HL-60/S4 treated with phorbol 12-myristate 13-acetate at 8.2 ng/mL for 4 days and 3 days (cell line): ENCODE data around the gene SNX22.
"Not testable (repeated sequence)": the region's sequence is repeated elsewhere in the genome, so short reads cannot be mapped to it uniquely, and the experiment has no call there.

Experiments
- in situ Hi-C: fragments of 300-500 bp; cut with MboI; formaldehyde crosslinking; loops from 2 replicates; pipeline ENCODE4 v1.15.0; 2022; ENCODE audit warnings: low sequenced_read_pairs

Gene SNX22

DNA sequence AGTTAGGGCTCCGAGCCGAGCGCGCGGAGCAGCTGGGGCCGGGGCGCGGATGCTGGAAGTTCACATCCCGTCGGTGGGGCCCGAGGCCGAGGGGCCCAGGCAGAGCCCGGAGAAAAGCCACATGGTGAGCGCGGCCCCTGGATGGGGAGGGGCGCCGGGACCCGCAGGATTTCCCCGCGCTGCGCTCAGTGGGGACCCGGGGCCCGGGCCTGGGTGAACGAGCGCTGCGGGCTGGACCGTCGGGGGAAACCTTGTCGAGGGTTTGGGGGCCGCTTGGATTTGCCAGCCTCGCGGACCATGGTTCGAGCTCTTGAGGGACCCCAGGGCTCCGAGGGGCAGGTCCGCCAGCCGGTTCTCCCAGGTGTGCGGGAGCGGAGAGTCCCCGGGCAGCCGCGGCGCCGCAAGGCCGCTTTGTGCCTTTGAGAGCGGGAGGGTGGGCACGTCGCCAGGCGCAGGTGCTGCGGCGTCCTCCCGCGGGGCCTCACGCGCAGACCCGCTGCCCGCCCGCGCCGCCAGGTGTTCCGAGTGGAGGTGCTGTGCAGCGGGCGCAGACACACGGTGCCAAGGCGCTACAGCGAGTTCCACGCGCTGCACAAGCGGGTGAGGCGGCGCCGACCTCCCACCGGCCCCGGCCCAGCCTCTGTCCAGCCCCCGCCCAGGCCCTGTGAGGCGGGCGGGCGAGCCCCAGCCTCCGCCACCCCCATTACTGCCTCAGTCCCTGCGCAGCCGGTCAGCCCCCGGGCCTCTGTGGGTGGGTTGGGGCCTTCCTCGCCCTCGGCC is at the start of gene SNX22:
Gene SNX22 (plus strand): TSS at position 5 of the 780 bp plus-strand sequence. CDS start 45 bp downstream, at position 50.
- in situ Hi-C loops = no loop called here

DNA sequence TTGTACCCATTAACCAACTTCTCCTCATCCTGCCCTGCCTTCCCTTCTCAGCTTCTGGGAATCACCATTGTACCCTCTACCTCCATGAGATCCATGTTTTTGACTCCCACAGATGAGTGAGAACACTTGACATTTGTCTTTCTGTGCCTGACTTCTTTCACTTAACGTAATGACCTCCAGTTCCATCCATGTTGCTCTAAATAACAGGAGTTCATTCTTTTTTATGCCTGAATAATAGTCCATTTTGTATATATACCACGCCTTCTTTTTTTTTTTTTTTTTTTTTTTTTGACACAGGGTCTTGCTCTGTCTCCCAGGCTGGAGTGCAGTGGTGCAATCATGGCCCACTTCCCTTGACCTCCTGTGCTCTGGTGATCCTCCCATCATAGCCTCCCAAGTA is 49.0 kb upstream of the SNX22 start:
- in situ Hi-C loops = no loop called here

DNA sequence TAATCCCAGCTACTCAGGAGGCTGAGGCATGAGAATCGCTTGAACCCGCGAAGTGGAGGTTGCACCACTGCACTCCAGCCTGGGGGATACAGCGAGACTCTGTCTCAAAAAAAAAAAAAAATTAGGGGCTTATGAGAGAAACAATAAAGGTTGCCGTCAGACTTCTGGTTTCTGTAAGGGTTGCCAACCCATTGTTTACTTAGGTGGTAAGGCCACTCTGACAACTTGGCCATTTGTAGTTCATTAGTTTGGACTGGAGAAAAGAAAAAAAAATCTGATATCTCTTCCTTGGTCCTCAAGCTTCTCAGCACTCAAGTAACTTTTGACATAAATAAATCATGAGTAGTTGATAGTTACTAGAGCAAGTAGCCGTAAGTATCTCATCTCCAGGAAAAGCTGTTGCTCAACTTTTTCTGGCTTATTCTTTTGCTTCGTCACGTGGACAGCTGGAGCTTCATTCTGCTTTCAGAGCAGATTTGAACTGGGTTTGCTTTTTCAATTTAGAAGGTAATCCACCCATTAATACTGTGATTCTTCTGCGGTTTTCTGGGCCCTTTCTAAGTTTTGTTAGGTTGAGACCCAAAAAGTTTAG is 46.3 kb upstream of the SNX22 start:
- in situ Hi-C loops = no loop called here

DNA sequence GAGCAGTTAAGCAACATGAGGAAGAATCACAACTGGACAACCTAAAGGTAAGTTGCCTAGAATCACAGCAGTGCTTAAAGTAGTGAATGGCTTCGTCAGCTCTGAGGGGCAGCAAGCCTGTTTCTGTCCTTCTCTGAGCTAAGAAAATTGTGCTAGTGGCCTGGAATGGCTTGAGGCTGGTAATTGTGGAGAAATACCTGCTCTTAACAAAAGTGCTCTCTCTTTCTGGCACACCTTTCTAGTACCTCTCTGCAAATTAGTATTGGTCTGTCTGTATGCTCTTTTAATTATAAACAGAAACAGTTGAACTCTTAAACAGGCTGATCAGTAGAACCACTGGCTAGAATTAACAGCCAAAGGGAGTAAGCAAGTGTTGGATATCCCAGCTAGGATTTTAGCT is 44.2 kb upstream of the SNX22 start:
- in situ Hi-C loops = no loop called here

DNA sequence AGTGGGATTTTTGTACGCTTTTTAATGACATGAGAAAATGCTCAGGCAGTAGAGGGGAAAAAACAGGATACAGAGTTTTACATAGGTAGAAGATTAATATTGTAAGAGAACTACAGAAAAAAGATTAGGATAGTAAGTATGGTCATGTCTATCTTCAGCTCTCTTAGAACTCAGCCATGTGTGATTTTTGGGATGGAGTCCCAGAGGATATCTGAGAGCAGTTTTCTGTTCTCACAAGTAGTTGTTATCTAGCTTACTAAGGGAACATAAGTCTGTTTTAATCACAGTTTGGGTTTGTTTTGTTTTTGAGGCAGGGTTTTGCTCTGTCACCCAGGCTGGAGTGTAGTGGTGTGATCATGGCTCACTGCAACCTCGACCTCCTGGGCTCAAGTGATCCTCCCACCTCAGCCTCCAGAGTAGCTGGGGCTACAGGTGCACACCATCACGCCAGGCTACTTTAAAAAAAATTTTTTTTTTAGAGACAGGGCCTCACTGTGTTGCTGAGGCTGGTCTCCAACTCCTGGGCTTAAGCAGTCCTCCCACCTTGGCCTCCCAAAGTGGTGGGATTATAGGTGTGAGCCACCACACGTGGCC is 41.3 kb upstream of the SNX22 start:
- in situ Hi-C loops = not testable (repeated sequence)

DNA sequence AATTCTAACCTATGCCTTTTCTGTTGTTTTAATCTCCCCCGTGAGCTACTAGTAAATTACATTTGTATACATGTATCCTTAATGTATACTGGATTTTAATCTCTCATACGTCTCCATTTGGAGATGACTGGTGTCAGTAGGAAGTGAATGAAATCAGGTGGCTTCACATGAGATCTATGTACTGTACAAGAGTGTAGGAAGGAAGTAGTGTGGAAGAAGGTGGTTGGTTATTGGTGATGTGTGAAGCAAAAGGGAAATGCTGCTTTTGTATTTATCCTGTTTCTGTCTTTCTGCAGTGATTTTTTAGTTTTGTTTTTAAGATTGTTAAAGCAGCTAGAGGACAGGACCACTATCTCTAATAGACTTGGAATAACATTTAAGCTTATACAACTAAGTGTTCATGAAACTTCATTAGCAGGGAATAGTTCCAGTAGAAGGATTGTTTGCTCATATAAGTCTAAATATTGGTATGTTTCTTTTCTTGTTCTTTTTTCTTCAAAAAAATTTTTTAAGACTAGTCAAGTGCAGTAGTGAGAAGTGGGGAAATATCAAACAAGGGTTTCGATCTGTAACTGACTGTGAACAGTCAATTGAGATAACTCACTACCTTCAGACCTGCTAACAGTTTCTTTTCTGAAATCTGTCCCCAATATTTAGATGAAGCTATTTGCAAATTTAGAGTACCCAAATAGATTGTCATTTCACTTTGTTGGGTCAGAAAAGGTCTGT is 40.4 kb upstream of the SNX22 start:
- in situ Hi-C loops = no loop called here

DNA sequence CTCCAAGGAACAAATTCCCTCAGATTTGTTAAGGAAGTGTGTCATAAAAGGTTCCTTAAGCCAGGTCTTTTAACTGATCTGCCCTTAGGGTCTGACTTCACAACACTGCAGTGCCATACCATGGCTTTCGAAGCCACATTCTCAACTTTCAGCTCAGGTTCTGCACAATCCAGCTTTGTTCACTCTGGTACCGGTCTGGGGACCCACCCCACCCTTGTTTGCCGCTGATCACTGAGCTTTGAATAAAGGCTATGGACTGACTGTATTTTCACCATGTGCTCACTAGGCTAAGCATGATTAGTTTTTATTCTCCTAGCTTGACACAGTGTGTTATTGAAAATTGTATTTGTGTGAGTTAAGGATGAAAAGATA is 39.9 kb upstream of the SNX22 start:
- in situ Hi-C loops = no loop called here

DNA sequence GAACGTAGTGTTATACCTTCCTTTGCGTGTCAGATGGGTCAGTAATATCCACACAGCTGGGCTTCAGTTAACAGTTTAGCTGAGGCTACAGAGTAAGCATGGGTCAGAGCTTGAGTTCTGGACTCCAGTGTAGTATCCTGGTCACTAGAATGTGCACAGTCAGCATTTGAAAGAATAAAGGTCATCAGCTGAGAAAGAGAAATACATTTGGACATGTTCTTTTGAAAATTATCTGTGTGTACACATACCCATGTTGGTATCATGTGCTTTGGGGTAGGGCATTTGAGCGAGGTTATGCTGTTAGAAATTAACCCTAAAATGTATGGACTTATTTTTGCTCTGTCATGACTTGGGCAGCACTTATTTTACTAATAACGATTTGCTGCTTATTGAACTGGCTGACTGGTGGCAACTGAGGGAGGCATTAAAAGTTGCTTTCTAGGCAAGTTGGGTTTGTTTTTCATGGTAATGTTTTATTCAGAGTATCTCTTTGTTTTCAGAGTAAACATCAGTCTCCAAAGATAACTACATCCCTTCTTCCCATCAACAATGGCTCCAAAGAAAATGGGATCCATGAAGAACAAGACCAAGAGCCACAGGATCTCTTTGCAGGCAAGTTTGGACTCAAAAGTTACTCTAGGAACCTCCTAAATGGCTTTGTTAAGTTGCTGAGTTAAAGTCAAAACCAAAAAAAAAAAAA is 39.3 kb upstream of the SNX22 start:
- in situ Hi-C loops = no loop called here

DNA sequence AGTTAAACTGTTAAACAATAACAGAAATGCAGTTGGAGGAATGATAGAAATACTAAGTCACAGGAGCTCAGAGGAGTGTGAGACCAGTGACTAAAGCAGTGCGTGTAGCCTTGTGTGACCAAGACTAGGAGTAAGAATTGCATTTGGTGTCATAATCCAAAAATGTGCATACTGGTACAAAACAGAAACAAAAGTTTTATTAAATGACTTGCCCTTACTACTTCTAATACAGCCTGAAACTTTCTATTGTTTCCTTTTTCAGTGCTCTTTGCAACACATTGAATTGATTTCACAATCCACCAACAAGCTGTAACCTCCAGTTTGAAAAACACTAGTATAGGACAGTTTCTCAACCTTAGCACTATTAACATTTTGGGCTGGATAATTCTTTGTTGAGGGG is 38.6 kb upstream of the SNX22 start:
- in situ Hi-C loops = no loop called here

DNA sequence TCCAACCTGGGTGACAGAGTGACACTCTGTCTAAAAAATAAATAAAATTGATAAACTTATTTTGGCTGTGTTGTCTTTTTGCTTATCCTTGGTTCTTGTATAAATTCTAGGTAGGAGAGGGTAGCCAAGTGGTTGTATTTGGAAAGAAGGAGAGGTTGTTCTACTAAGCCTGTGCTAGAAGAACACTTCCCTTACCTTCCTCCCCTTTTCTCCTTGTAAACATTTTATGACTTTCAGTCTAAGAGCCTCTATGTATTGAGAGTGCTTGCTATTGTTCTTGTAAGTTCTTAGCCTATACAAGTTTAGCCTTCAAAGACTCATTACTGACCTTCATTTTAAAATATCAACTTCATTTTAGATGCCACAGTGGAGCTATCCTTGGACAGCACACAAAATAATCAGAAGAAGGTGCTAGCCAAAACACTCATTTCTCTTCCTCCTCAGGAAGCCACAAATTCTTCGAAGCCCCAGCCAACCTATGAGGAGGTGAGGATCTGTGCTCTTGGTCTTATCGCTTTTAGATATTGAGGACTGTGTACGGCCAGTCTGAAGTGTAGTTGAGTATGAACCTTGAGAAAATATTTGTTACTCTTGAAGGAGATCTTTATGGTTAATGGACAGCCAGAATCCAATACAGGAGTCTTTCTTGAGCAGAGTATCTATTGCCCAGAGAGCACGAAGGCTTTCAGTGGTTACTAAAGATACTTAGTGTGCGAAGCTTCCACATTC is 33.6 kb upstream of the SNX22 start:
- in situ Hi-C loops = no loop called here

DNA sequence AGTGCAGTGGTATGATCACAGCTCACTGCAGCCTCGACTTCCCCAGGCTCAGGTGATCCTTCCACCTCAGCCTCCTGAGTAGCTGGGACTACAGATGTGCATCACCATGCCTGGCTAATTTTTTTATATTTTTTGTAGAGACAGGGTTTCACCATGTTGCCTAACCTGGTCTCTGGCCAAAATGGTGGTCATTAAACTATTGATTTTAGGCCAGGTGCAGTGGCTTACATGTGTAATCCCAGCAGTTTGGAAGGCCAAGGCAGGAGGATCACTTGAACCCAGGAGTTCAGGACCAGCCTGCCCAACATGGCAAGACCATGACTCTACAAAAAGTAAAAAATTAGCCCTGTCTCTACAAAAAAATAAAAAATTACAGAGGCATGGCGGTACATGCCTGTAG is 31.2 kb upstream of the SNX22 start:
- in situ Hi-C loops = not testable (repeated sequence)

DNA sequence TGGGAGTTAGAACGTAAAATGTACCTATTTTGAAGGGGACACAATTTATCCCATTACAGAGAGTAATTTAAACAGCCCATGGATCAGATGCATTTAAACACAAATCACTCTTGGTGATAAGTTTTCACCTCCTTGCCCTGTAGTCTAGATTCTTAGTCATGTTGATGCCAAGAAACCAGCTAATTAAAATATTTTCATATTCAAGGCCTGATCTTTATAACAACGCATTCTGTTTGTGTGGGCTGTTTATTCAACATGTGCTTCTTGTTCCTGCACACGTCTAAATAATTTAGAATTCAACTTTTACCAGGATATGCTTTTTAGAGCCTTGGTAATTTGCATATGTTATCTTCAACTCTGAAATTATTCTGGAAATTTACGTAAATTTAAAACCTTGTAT is 29.9 kb upstream of the SNX22 start:
- in situ Hi-C loops = no loop called here

DNA sequence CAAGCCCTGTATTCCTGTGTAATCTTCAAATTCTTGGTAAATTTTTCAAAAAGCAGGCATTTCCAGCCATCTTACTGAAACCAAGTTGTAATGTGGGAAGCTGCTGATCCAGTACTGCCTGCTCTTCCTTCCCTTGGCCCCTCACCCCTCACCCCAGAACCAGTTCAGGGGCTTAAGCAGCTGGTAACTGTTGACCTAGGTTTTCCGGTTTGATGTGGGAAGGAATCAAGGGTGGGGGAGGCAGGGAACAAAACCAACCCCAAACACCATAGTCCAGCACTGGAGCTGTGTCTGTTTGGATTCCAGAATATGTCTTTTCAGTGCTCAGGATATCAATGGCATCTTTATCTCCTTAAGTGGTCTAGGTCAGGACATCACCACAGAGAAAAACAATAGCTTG is 29.1 kb upstream of the SNX22 start:
- in situ Hi-C loops = no loop called here

DNA sequence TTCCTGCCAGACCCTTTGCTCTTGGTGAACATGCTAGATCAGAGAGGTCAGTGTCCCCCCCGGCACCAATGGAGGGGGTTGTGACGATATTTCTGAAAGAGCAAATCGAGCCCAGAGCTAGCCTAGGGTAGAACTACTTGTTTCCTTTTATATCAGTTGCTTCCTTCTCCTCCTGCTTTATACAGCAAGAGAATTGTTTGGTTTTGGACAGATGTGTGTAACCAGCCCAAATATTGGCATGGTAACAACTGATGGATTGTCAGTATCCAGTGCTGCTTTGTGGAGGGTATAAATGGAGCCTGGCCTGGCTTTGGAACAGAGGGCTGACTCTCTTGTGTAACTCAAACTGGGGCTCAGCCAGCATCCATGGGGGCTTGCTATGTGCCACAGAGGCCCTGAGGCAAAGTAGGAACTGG is 28.6 kb upstream of the SNX22 start:
- in situ Hi-C loops = no loop called here

DNA sequence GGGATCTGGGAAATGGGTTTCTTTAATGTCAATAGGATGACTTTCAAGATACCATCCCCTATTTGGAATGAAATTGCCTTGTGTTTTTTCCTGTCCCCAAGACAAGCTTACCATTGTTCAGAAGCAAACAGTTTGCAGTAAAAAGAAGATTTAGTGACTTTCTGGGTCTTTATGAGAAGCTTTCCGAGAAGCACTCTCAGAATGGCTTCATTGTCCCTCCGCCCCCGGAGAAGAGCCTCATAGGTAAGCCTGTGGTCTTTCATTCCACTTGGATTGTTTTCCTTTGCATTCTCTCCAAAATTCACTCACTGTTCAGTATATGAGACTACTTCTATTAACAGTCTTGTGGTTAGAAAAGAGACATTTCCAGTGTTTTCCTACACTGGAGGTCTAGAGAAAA is 25.6 kb upstream of the SNX22 start:
- in situ Hi-C loops = no loop called here

DNA sequence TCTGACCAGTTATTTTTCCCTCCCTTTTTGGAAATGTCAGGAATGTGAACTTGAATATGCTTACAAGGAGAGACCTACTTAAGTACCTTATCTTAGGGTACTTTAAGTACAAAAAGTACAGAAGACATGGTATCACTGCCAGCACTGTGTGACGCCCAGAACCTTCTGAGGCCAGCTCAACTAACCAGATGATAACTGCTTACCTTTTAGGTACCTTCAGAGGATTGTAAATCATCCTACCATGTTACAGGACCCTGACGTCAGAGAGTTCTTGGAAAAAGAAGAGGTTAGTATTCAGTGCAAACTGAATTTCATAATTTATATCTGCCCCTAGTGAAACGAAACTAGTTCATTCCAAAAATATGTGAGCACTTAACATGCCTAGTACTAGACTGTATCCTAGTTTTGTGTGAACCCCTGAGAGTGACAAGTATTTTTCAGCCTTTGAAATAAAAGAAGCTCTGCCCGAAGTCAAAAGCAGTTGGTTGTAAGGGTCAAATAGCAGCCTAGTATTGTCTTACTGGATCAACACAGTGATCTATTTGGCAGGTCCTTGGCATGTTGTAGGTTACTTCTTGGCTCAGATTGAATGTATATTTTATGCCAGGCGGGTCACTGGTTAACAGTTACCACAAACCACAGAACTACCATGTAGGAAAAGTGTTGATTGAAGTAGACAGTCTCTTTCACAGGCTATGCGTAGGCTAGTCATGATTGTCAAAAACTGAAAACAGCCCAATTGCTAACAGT is 23.8 kb upstream of the SNX22 start:
- in situ Hi-C loops = no loop called here

DNA sequence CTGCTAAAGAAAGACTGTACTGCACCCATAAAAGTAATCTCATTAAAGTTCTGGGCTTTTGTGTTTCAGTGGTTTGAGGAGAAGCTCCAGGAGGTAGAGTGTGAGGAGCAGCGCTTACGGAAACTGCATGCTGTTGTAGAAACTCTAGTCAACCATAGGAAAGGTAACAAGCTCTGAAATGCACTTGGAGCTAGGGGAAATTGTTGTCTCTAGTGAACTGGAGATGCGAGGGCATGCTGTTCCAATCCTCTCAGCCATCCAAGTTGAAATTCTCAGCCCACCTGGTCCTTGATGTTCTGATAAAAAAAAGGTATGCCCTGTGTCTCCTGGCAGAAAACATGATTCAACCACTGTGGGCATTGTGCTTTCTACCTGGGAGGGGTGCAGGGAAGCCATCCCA is 21.4 kb upstream of the SNX22 start:
- in situ Hi-C loops = no loop called here

DNA sequence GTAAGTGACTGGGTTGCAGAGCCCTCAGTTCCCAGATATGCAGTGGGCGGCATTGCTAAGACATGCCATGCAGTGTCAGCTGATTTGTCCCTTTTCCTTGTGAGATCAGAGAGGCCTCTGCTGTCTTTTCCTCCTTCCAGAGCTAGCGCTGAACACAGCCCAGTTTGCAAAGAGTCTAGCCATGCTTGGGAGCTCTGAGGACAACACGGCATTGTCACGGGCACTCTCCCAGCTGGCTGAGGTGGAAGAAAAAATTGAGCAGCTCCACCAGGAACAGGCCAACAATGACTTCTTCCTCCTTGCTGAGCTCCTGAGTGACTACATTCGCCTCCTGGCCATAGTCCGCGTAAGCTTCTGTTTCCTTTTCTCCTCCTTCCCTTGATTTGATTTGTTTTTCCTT is 20.0 kb upstream of the SNX22 start:
- in situ Hi-C loops = no loop called here

DNA sequence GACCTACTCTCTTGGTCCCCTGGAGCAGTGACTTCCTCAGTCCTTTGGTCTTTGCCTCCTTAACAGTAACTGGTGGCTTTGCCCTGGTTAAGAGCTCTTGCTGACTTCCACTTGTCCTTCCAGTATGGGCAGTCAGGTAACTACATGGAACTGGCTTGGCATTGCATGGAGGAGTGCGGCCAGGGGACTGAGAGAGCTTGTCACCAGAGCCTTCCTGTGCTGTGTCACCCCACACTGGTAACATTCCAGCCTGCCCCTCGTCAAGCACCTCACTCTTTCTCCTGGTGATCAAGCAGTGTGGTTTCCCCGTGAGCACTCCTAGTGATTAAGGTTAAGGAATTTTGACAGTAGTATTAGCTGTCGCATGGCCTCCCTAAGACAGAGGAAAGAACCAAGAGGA is 19.3 kb upstream of the SNX22 start:
- in situ Hi-C loops = no loop called here
